Transverse colon (tissue), 4 donors: ENCODE data around the gene GNA15. TPM values are rescaled to one million over a fixed set of nuclear protein-coding genes. Genes with fewer than 3 reads are reported as not detected.

Experiments used
- DNase-seq: peaks from one replicate; pipeline ENCODE4 v3.0.0-alpha.2; 2019
- H3K27ac ChIP-seq, 4 donors: fragments of 200-600 bp; sonication (generic); 2 replicates each; pipeline ENCODE4 v1.5.1; 2016 to 2018; ENCODE audit warnings: inconsistent platforms in 4 of 4
- H3K27me3 ChIP-seq: fragments of 200-600 bp; sonication (generic); 2 replicates; pipeline ENCODE4 v1.5.1; 2017; ENCODE audit warnings: inconsistent platforms
- H3K36me3 ChIP-seq, 4 donors: fragments of 200-600 bp; sonication (generic); 2 replicates each; pipeline ENCODE4 v1.5.1; 2017 to 2019; ENCODE audit warnings: inconsistent platforms in 4 of 4
- H3K4me1 ChIP-seq, 4 donors: fragments of 200-600 bp; sonication (generic); 2 replicates each; pipeline ENCODE4 v1.5.1; 2017 to 2020; ENCODE audit warnings: inconsistent platforms in 4 of 4
- H3K4me3 ChIP-seq, 4 donors: fragments of 200-600 bp; sonication (generic); 1 replicate in 1 of 4; 2 replicates in 3 of 4; pipeline versions ENCODE4 v1.5.1 to v1.6.1; 2017 to 2019; ENCODE audit warnings: inconsistent platforms in 4 of 4
- H3K9me3 ChIP-seq, 2 donors: fragments of 200-600 bp; sonication (generic); 2 replicates each; pipeline ENCODE4 v1.5.1; 2017 to 2019; ENCODE audit warnings: inconsistent platforms in 2 of 2
- EP300 ChIP-seq: sonication (generic); formaldehyde crosslinking; IDR thresholded peaks from one replicate; pipeline ENCODE4 v1.6.1; 2017; ENCODE audit warnings: antibody characterized with exemption, low read depth
- POLR2A ChIP-seq: fragments of 450-650 bp; IDR thresholded peaks from one replicate; pipeline ENCODE4 v1.6.1; 2016; ENCODE audit warnings: antibody characterized with exemption, mild to moderate bottlenecking, moderate library complexity
- POLR2AphosphoS5 ChIP-seq, 3 donors: sonication (generic); formaldehyde crosslinking; IDR thresholded peaks; one replicate each; pipeline ENCODE4 v1.6.1; 2016; ENCODE audit warnings: antibody characterized with exemption in 3 of 3
- WGBS, 2 donors: methylation state at CpG; one replicate each; pipeline ENCODE4 v1.1.5; 2018; ENCODE audit warnings: low coverage in 1 of 2; 5-methylcytosine and 5-hydroxymethylcytosine counted together
- in situ Hi-C, 4 donors: fragments of 200-750 bp; cut with MboI; loops; one replicate each; pipeline versions ENCODE4 v1.15.0 to v1.15.1; 2017; ENCODE audit warnings: low sequenced_read_pairs in 3 of 4, low pct_ligation_motif_present in 1 of 4, low pct_unique_long_range_greater_than_20kb in 1 of 4
- intact Hi-C: fragments of 100-400 bp; cut with DNase I; formaldehyde crosslinking; loops from one replicate; pipeline ENCODE4 v1.15.1; 2023; ENCODE audit warnings: low total_unique reads
- total RNA-seq, 4 donors: library from RNA; depleted of rRNA; stranded (reverse); fragments of >200 nt; gene quantifications; one replicate each; pipeline ENCODE4 v1.1.0, GENCODE V29; 2016
- TF ChIP-seq, protein P1 (sequence below), 5 experiments: fragments of 200-600 bp in 3 of 5; fragments of 450-650 bp in 2 of 5; sonication (generic) in 3 of 5; IDR thresholded peaks; 1 replicate in 2 of 5; 2 replicates in 3 of 5; pipeline ENCODE4 v1.5.1; 2016 to 2017; ENCODE audit warnings: antibody characterized with exemption in 5 of 5, inconsistent platforms in 3 of 5, mild to moderate bottlenecking in 2 of 5, moderate library complexity in 1 of 5

The GNA15 gene
- total RNA-seq, 4 donors from 2014 or later: 1.9 to 2.2 TPM; not detected in 2

- in situ Hi-C loops (loop anchor here in 1 of 4 donors (10.0 kb wide), 1 partner anchor 145 kb away; no protein-coding TSS in a partner anchor), intact Hi-C loops (loop anchor here (10.0 kb wide), 1 partner anchor 145 kb away; no protein-coding TSS in a partner anchor)
- Histone ChIP-seq H3K36me3 (no peaks in the 10 kb centered on the region), H3K4me1 (peaks cover 13 to 40% (median 31%) of the 10 kb centered on the region in 4 donors), H3K9me3 (no peaks in the 10 kb centered on the region), H3K27ac (no peak overlapping the region), H3K4me3 (no peak overlapping the region), H3K27me3 (no peaks in the 10 kb centered on the region)
- no peak for DNase-seq
- TF ChIP-seq POLR2AphosphoS5 (IDR thresholded peaks at IDR 0.05): no peak
- TF ChIP-seq, protein P1, sequence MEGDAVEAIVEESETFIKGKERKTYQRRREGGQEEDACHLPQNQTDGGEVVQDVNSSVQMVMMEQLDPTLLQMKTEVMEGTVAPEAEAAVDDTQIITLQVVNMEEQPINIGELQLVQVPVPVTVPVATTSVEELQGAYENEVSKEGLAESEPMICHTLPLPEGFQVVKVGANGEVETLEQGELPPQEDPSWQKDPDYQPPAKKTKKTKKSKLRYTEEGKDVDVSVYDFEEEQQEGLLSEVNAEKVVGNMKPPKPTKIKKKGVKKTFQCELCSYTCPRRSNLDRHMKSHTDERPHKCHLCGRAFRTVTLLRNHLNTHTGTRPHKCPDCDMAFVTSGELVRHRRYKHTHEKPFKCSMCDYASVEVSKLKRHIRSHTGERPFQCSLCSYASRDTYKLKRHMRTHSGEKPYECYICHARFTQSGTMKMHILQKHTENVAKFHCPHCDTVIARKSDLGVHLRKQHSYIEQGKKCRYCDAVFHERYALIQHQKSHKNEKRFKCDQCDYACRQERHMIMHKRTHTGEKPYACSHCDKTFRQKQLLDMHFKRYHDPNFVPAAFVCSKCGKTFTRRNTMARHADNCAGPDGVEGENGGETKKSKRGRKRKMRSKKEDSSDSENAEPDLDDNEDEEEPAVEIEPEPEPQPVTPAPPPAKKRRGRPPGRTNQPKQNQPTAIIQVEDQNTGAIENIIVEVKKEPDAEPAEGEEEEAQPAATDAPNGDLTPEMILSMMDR (IDR thresholded peaks at IDR 0.05): no peak
- TF ChIP-seq POLR2A: no peak
- no peak for TF ChIP-seq EP300
- WGBS, 2 donors: 90% methylated on average over 22 of the region's 22 CpGs; no CpG with 5 or more reads in 1 of the 2 donors
These were observed 26.3 kb upstream of the GNA15 start for GRCh38 chr19:3109491-3109890.

- TF ChIP-seq POLR2A (no peak), POLR2AphosphoS5 (IDR thresholded peaks at IDR 0.05) (no peak), EP300 (no peak)
- TF ChIP-seq, protein P1 (IDR thresholded peaks at IDR 0.05): no peak
These were observed 25.6 kb upstream of the GNA15 start for GRCh38 chr19:3110126-3110825.

GRCh38 chr19:3111586-3112247, 24.1 kb upstream of the GNA15 start:
- Histone ChIP-seq H3K27me3 (no peaks in the 10 kb centered on the region), H3K4me3 (no peak overlapping the region), H3K4me1 (peaks cover 10 to 18% (median 16%) of the 10 kb centered on the region in 4 donors), H3K9me3 (no peaks in the 10 kb centered on the region), H3K27ac (no peak overlapping the region), H3K36me3 (peaks cover 0 to 9% (median 0%) of the 10 kb centered on the region in 4 donors)
- in situ Hi-C loops (no loop called here), intact Hi-C loops (no loop called here)
- DNase-seq: no peak
- WGBS, 2 donors: 90% methylated on average over 17 of the region's 17 CpGs; no CpG with 5 or more reads in 1 of the 2 donors
- TF ChIP-seq POLR2AphosphoS5 (IDR thresholded peaks at IDR 0.05): no peak
- TF ChIP-seq EP300: no peak
- TF ChIP-seq, protein P1 (IDR thresholded peaks at IDR 0.05): no peak
- no peak for TF ChIP-seq POLR2A

More at GRCh38 chr19:3110126-3110825, 25.6 kb upstream of the GNA15 start:
- DNase-seq: no peak
- intact Hi-C loops: no loop called here
- Histone ChIP-seq H3K4me3 (no peak overlapping the region), H3K36me3 (peaks cover 0 to 8% (median 0%) of the 10 kb centered on the region in 4 donors), H3K27ac (no peak overlapping the region), H3K4me1 (peaks cover 10 to 33% (median 29%) of the 10 kb centered on the region in 4 donors), H3K9me3 (no peaks in the 10 kb centered on the region), H3K27me3 (no peaks in the 10 kb centered on the region)
- WGBS, 2 donors: 85 to 93% methylated on average over 4 to 36 of the region's 37 CpGs
- in situ Hi-C loops: no loop called here

DNA sequence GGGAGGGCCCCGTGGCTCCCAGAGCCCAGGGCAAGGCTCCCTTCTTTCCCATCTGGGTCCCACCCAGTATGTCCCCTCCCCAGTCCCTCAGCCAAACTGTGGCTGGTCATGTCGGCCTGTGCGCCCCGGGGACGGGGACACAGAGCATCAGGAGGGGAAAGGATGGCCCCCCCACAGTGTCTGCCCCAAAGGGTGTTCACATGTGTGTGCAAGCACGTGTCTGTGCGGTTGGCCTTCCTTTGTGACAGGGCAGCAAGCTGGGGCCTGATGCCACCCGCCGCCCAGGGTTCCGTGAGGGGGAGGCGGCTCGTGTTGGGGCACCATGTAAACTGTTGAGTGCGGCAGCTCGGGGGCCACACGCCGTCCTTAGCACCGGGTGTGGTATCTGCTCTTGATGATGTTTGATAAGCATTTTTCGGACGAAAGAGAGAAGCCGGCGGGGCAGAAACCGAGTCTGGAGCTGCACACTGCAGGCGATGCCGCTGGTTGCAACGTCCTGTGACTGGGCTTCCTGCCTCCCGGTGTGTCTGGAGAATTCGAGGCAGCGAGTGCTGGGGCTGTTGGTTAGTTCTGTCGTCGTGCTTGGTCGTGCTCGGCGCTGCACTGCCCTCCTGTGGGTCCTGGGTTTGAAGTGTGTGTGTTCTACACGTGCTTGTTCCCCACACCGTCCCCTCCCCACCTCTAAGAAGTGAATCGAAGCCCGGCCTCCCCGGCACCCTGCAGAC, 23.3 kb upstream of the GNA15 start:
- Histone ChIP-seq H3K4me1 (peaks cover 6 to 10% (median 9%) of the 10 kb centered on the region in 4 donors), H3K36me3 (peaks cover 0 to 9% (median 0%) of the 10 kb centered on the region in 4 donors), H3K9me3 (no peaks in the 10 kb centered on the region), H3K27me3 (no peaks in the 10 kb centered on the region), H3K4me3 (no peak overlapping the region), H3K27ac (no peak overlapping the region)
- intact Hi-C loops (no loop called here), in situ Hi-C loops (no loop called here)
- 85 to 92% methylated on average over 5 to 35 of the region's 38 CpGs for WGBS, 2 donors
- TF ChIP-seq POLR2A (no peak), EP300 (no peak), POLR2AphosphoS5 (IDR thresholded peaks at IDR 0.05) (no peak)
- TF ChIP-seq, protein P1 (IDR thresholded peaks at IDR 0.05): no peak
- no peak for DNase-seq
